ENCODE data around the gene GRID2IP.

GRID2IP gene

DNA sequence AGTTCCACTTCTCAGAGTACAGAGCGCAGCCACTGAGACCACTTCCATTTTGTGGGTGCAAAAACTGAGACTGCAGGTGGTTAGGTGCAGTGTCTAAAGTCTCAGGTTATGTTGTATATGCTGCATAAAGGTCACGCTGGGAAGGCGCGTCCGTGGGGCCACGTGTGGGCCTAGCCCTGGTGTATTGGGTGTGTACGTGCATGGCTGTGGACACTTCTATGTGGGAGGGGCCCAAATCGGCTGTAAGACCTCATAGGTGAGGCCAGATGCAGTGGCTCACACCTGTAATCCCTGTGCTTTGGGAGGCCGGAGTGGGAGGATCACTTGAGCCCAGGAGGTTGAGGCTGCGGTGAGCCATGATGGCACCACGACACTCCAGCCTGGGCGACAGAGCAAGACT is 37.7 kb downstream of the GRID2IP start:
- TF ChIP-seq, protein P1, sequence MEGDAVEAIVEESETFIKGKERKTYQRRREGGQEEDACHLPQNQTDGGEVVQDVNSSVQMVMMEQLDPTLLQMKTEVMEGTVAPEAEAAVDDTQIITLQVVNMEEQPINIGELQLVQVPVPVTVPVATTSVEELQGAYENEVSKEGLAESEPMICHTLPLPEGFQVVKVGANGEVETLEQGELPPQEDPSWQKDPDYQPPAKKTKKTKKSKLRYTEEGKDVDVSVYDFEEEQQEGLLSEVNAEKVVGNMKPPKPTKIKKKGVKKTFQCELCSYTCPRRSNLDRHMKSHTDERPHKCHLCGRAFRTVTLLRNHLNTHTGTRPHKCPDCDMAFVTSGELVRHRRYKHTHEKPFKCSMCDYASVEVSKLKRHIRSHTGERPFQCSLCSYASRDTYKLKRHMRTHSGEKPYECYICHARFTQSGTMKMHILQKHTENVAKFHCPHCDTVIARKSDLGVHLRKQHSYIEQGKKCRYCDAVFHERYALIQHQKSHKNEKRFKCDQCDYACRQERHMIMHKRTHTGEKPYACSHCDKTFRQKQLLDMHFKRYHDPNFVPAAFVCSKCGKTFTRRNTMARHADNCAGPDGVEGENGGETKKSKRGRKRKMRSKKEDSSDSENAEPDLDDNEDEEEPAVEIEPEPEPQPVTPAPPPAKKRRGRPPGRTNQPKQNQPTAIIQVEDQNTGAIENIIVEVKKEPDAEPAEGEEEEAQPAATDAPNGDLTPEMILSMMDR (IDR thresholded peaks at IDR 0.05; ENCODE audit: low read depth, low read length, missing control alignments) = no peak
- no peak overlapping the region for H3K4me3 ChIP-seq (ENCODE audit: low read depth, low read length)
- DNase-seq (ENCODE audit: low read depth) = no peak

- TF ChIP-seq, protein P1 (IDR thresholded peaks at IDR 0.05; ENCODE audit: low read depth, low read length, missing control alignments) = no peak
- no peak for DNase-seq (ENCODE audit: low read depth)
- no peak overlapping the region for H3K4me3 ChIP-seq (ENCODE audit: low read depth, low read length)
Measured at GRCh38 chr7:6512892-6513291, 38.4 kb downstream of the GRID2IP start.

DNA sequence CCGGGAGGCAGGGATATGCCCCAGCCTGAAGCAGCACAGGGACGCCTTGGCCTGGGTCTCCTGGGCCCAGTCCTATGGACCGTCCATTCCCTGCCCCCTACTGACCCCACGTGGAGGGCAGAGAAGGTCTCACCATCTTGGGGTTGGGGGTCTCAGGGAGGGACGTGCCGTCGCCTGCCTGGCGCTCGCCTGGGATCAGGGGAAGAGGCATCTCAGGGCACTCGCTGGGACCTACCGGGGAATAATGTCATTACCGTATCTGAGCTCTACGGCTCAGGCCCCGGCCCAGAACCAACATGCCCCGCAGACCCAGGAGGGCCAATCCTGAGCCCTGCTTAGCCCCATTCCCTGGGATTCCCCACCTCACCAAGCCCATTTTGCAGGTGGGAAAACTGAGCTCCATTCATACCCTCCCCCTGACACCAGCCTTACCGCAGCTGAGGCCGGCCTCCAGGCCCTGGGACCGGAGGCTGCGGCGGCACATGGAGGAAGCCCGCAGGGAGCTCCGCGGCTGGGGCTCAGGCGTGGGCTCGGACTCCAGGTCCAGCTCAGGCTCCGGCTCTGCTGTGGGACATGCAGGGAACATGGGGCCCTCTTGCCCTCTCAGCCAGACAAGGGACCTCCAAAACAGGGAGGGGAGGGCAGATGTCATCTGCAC is 40.7 kb downstream of the GRID2IP start:
- DNase-seq (ENCODE audit: low read depth) = no peak
- no peak overlapping the region for H3K4me3 ChIP-seq (ENCODE audit: low read depth, low read length)
- TF ChIP-seq, protein P1 (IDR thresholded peaks at IDR 0.05; ENCODE audit: low read depth, low read length, missing control alignments) = no peak

DNA sequence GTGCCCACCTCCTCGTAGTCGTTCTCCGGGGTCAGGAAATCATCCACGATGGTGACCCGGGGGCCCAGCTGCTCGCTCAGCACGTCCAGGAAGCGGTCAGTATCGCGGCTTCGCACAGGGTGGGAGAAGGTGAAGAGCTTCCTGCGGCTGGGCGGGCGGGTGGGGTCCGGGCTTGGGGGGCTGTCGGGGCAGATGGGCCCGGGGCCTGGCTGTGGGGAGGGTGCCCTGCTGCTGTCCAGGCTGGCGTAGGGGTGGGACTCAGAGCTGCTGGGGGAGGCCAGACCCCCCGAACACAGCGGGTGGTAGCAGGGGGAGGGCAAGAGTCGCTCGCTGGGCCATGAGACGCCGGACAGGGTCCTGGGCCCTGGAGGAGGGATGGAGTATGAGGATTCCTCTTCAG is 42.3 kb downstream of the GRID2IP start:
- DNase-seq (ENCODE audit: low read depth) = no peak
- no peak overlapping the region for H3K4me3 ChIP-seq (ENCODE audit: low read depth, low read length)
- TF ChIP-seq, protein P1 (IDR thresholded peaks at IDR 0.05; ENCODE audit: low read depth, low read length, missing control alignments) = no peak

GRCh38 chr7:6508539-6508938 is 42.7 kb downstream of the GRID2IP start:
- TF ChIP-seq, protein P1 (IDR thresholded peaks at IDR 0.05; ENCODE audit: low read depth, low read length, missing control alignments) = no peak
- no peak for DNase-seq (ENCODE audit: low read depth)
- H3K4me3 ChIP-seq (ENCODE audit: low read depth, low read length) = no peak overlapping the region

GRCh38 chr7:6507906-6508305 is 43.4 kb downstream of the GRID2IP start:
- no peak overlapping the region for H3K4me3 ChIP-seq (ENCODE audit: low read depth, low read length)
- TF ChIP-seq, protein P1 (IDR thresholded peaks at IDR 0.05; ENCODE audit: low read depth, low read length, missing control alignments) = no peak
- no peak for DNase-seq (ENCODE audit: low read depth)
